Mononuclear cell (primary cell): ENCODE measurements around the gene VPS37C. TPM values are rescaled to one million over a fixed set of nuclear protein-coding genes. Genes with fewer than 3 reads are reported as not detected.
"Not testable (repeated sequence)": the region's sequence is repeated elsewhere in the genome, so short reads cannot be mapped to it uniquely, and the experiment has no call there.

Experiments
- H3K27me3 ChIP-seq: 2 replicates; pipeline ENCODE4 v1.6.0; 2011; ENCODE audit warnings: low read length, control low read depth; ENCODE audit not compliant: insufficient read depth
- H3K4me1 ChIP-seq: 2 replicates; pipeline ENCODE4 v1.5.1; 2011; ENCODE audit warnings: mild to moderate bottlenecking, low read length, control low read depth; ENCODE audit not compliant: insufficient read depth
- H3K4me3 ChIP-seq: 2 replicates; pipeline ENCODE4 v1.5.1; 2011; ENCODE audit warnings: mild to moderate bottlenecking, low read length, moderate library complexity
- H3K9me3 ChIP-seq: 2 replicates; pipeline ENCODE4 v1.5.1; 2011; ENCODE audit warnings: low read depth, mild to moderate bottlenecking, control low read depth, low read length
- total RNA-seq: library from RNA; depleted of rRNA; stranded (reverse); fragments of >200 nt; gene quantifications from one replicate; pipeline ENCODE4 v1.2.3, GENCODE V29; 2012

Gene VPS37C
- total RNA-seq, 1 donor: 5.5 TPM

- H3K4me3 ChIP-seq, H3K27me3 ChIP-seq, H3K9me3 ChIP-seq: not testable (repeated sequence)
- peaks cover 59% of the 10 kb centered on the region for H3K4me1 ChIP-seq
Observed at GRCh38 chr11:61094167-61094566, 67.1 kb downstream of the VPS37C start.

- Histone ChIP-seq H3K9me3 (no peaks in the 10 kb centered on the region), H3K4me1 (peaks cover 52% of the 10 kb centered on the region), H3K4me3 (no peak overlapping the region), H3K27me3 (no peaks in the 10 kb centered on the region)
Observed at GRCh38 chr11:61092908-61093763, 68.1 kb downstream of the VPS37C start.

- H3K4me1 ChIP-seq: peaks cover 52% of the 10 kb centered on the region
- H3K4me3 ChIP-seq: no peak overlapping the region
- no peaks in the 10 kb centered on the region for H3K27me3 ChIP-seq
- H3K9me3 ChIP-seq: no peaks in the 10 kb centered on the region
Observed at GRCh38 chr11:61092280-61092766, 68.9 kb downstream of the VPS37C start.

GRCh38 chr11:61091373-61092279 is 69.6 kb downstream of the VPS37C start:
- Histone ChIP-seq H3K9me3 (no peaks in the 10 kb centered on the region), H3K4me1 (peaks cover 52% of the 10 kb centered on the region), H3K27me3 (no peaks in the 10 kb centered on the region), H3K4me3 (no peak overlapping the region)

GRCh38 chr11:61090982-61091372 is 70.2 kb downstream of the VPS37C start:
- Histone ChIP-seq H3K4me1 (peaks cover 51% of the 10 kb centered on the region), H3K4me3 (no peak overlapping the region), H3K9me3 (no peaks in the 10 kb centered on the region), H3K27me3 (no peaks in the 10 kb centered on the region)

GRCh38 chr11:61090521-61090920 is 70.7 kb downstream of the VPS37C start:
- Histone ChIP-seq H3K4me1 (peaks cover 47% of the 10 kb centered on the region), H3K27me3 (no peaks in the 10 kb centered on the region), H3K9me3 (no peaks in the 10 kb centered on the region), H3K4me3 (no peak overlapping the region)

GRCh38 chr11:61089806-61090491 is 71.3 kb downstream of the VPS37C start:
- peaks cover 41% of the 10 kb centered on the region for H3K4me1 ChIP-seq
- H3K9me3 ChIP-seq: no peaks in the 10 kb centered on the region
- no peaks in the 10 kb centered on the region for H3K27me3 ChIP-seq
- H3K4me3 ChIP-seq: no peak overlapping the region

GRCh38 chr11:61087426-61088119 is 73.7 kb downstream of the VPS37C start:
- Histone ChIP-seq H3K4me1 (peaks cover 29% of the 10 kb centered on the region), H3K9me3 (no peaks in the 10 kb centered on the region), H3K4me3 (no peak overlapping the region), H3K27me3 (no peaks in the 10 kb centered on the region)

GRCh38 chr11:61083601-61084147 is 77.6 kb downstream of the VPS37C start:
- no peaks in the 10 kb centered on the region for H3K9me3 ChIP-seq
- no peak overlapping the region for H3K4me3 ChIP-seq
- H3K4me1 ChIP-seq: peaks cover 46% of the 10 kb centered on the region
- H3K27me3 ChIP-seq: no peaks in the 10 kb centered on the region

- Histone ChIP-seq H3K4me3 (no peak overlapping the region), H3K4me1 (peaks cover 50% of the 10 kb centered on the region), H3K9me3 (no peaks in the 10 kb centered on the region), H3K27me3 (no peaks in the 10 kb centered on the region)
Observed at GRCh38 chr11:61082931-61083531, 78.2 kb downstream of the VPS37C start.

- Histone ChIP-seq H3K9me3 (no peaks in the 10 kb centered on the region), H3K4me3 (no peak overlapping the region), H3K4me1 (peaks cover 50% of the 10 kb centered on the region), H3K27me3 (no peaks in the 10 kb centered on the region)
Observed at GRCh38 chr11:61082062-61082870, 79.0 kb downstream of the VPS37C start.

GRCh38 chr11:61080986-61081590 is 80.1 kb downstream of the VPS37C start:
- Histone ChIP-seq H3K9me3 (no peaks in the 10 kb centered on the region), H3K4me3 (no peak overlapping the region), H3K27me3 (no peaks in the 10 kb centered on the region), H3K4me1 (peaks cover 50% of the 10 kb centered on the region)

GRCh38 chr11:61080526-61080925 is 80.7 kb downstream of the VPS37C start:
- H3K4me1 ChIP-seq: peaks cover 54% of the 10 kb centered on the region
- H3K9me3 ChIP-seq: no peaks in the 10 kb centered on the region
- H3K27me3 ChIP-seq: no peaks in the 10 kb centered on the region
- peak overlapping the region; percentile 5 for H3K4me3 ChIP-seq
